ENCODE data around the gene GTF3C2. TPM values are rescaled to one million over a fixed set of nuclear protein-coding genes. Genes with fewer than 3 reads are reported as not detected.

The GTF3C2 gene
- total and polyA plus RNA-seq, 2 of the 13 experiments (the other 11 are each of a cell fraction or from before 2014, with no cell fraction given): 77.5 to 130 TPM

DNA sequence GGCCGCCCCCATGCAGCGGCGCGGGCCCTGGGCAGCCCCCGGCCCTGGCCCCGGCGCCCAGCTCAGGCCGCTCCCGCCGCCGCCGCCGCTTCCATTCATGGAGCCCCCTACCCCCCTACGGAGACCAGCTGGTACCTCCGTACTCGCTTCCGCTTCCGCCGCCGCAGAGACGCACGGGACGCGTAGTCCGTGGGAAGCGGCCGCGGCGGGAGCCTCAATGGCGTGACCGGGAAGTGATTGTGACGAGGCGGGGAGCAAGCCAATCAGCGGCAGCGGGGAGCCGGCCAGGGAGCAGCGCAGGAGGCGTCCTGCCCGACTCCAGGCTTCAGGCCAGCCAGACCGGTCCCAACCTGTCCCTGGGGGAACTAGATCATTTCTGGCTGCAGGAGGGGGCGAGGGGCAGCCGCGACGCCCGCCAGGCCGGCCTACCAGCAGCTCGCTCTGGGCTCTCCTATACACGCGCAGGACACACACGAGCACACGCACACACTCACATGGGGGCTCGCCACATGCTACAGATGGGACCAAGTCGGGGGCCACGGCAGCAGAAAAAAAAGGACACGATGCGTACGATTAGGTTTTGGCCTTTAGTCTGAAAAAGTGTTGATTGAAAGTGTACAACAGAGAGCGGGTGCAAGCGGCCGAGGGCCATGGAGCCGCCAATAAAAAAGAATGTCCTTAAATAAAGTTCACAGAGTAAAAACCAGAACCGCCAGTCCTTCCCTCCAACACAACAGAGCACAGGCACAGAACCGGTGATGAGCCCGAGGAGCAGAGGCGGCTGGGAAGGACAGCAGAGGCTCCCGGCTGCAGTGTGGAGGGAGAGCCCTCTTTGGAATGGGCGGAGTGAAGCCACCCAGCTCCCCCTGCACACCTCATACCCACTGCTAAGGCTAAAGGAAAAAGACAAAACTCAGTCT, 24.3 kb upstream of the GTF3C2 start, which contains the start of gene ZNF513 (continued):
- TF ChIP-seq, protein P1, sequence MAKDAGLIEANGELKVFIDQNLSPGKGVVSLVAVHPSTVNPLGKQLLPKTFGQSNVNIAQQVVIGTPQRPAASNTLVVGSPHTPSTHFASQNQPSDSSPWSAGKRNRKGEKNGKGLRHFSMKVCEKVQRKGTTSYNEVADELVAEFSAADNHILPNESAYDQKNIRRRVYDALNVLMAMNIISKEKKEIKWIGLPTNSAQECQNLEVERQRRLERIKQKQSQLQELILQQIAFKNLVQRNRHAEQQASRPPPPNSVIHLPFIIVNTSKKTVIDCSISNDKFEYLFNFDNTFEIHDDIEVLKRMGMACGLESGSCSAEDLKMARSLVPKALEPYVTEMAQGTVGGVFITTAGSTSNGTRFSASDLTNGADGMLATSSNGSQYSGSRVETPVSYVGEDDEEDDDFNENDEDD (CRISPR knock-in tag; IDR thresholded peaks at IDR 0.05; ENCODE audit: borderline replicate concordance): peak; percentile 49; the same call in 1 of the 2 replicates
- TF ChIP-seq KLF15 (CRISPR knock-in tag; IDR thresholded peaks at IDR 0.05; ENCODE audit: borderline replicate concordance) (no peak), CBX5 (CRISPR knock-in tag; IDR thresholded peaks at IDR 0.05; ENCODE audit: borderline replicate concordance) (0 out of 2 replicates have a peak, but pooled peaks have one; percentile 20), MEF2D (CRISPR knock-in tag; IDR thresholded peaks at IDR 0.05) (no peak), MED1 (CRISPR knock-in tag; IDR thresholded peaks at IDR 0.05) (no peak)
- TF ChIP-seq, protein P2, sequence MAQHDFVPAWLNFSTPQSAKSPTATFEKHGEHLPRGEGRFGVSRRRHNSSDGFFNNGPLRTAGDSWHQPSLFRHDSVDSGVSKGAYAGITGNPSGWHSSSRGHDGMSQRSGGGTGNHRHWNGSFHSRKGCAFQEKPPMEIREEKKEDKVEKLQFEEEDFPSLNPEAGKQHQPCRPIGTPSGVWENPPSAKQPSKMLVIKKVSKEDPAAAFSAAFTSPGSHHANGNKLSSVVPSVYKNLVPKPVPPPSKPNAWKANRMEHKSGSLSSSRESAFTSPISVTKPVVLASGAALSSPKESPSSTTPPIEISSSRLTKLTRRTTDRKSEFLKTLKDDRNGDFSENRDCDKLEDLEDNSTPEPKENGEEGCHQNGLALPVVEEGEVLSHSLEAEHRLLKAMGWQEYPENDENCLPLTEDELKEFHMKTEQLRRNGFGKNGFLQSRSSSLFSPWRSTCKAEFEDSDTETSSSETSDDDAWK (CRISPR knock-in tag; IDR thresholded peaks at IDR 0.05): no peak

DNA sequence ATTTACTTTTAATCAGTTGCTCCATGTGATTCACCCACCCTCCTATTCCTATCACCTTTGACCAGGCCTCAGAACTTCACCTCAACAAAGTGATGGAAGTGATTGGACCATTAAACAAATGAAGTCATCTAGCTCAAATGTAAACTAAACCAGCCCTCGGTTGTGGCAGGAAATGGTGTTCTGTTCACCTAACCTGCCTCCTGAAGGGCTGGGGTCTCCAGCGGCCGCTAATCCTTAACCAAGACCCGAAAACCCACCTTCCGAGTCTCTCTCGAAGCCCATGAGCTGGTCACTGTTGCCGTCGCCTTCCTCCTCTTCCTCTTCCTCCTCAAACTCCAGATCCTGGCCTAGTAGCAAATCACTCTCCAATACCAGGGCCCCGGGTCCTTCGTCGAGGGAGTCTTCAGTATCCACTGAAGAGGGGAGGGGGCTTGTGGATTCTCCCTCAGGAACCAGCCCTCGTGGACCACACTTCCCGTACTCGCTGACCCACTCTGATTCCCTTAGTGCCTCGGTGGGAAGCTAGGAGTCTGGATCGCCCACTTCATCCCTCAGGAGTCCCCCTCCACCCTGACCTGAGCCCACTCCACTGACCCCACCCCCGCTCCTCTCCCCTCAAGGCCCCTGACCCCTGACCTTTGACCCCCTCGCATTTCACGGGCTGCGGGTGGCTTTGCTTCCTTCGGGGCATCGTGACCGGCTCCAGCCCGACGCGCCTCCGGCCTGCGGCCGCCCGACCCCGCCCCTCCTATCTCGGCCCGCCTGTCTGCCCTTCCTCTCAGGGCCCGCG, 23.5 kb upstream of the GTF3C2 start:
- WGBS (ENCODE audit: low lambda C conversion rate): 48% methylated on average over 35 of the region's 35 CpGs
- H3K4me1 ChIP-seq (ENCODE audit: insufficient read depth, low read length): peaks cover 26% of the 10 kb centered on the region
- CTCF ChIA-PET (ENCODE audit: low intra/inter-chr PET ratio, low total read pairs): no interaction called here
- peaks cover 48 to 71% of the 10 kb centered on the region in 2 experiments for H3K36me3 ChIP-seq (replicated peaks in 1 of 2; ENCODE audit: control insufficient read depth in 1 of 2, insufficient read depth in 2 of 2, low read length in 2 of 2)
- H3K27ac ChIP-seq (ENCODE audit: extremely low read length, insufficient read depth, low read length): peak overlapping the region; percentile 85
- H3K9me3 ChIP-seq (ENCODE audit: low read length): no peaks in the 10 kb centered on the region
- no peaks in the 10 kb centered on the region for H3K27me3 ChIP-seq (ENCODE audit: control insufficient read depth in 1 of 2, insufficient read depth in 2 of 2, low read length in 2 of 2)
- FAIRE-seq (peak; percentile 88), DNase-seq (ENCODE audit: low spot score) (peak; percentile 81), ATAC-seq (peak; percentile 59)
- peaks cover 3% of the 10 kb centered on the region for H3K79me2 ChIP-seq (ENCODE audit: insufficient read depth, low read length)
- H3K9ac ChIP-seq (ENCODE audit: insufficient read depth, low read depth, low read length): peak overlapping the region; percentile 75
- POLR2A ChIA-PET: interaction anchor here (1.1 to 5.1 kb wide), 9 partner anchors 10 to 87 kb away, joined by 3 to 38 read pairs (median 11); partner anchors contain the start of genes EIF2B4, GTF3C2, MPV17 and NRBP1
- peak overlapping the region; percentile 50 to 75 (median 63) for H3K4me3 ChIP-seq (replicated peaks in 1 of 3; ENCODE audit: insufficient read depth in 1 of 3, low read depth in 2 of 3, low read length in 3 of 3)
- intact Hi-C loops (cut with micrococcal nuclease; ENCODE audit: unreplicated experiment): loop anchor here (10.0 kb wide), 1 partner anchor 125 kb away; no protein-coding TSS in a partner anchor
- TSS peak; percentile 33 for BruUV-seq (replicated peaks)
- H4K20me1 ChIP-seq (ENCODE audit: insufficient read depth, low read length): peaks cover 3% of the 10 kb centered on the region; the same call in 1 of the 2 replicates
- H3K4me2 ChIP-seq (ENCODE audit: low read depth, low read length): peak overlapping the region; percentile 90
- in situ Hi-C loops (cut with HindIII; ENCODE audit: extremely low pct_ligation_motif_present, low pct_unique_long_range_greater_than_20kb): no loop called here
- H2AFZ ChIP-seq (ENCODE audit: low read length): no peak overlapping the region
- TF ChIP-seq, protein P3, sequence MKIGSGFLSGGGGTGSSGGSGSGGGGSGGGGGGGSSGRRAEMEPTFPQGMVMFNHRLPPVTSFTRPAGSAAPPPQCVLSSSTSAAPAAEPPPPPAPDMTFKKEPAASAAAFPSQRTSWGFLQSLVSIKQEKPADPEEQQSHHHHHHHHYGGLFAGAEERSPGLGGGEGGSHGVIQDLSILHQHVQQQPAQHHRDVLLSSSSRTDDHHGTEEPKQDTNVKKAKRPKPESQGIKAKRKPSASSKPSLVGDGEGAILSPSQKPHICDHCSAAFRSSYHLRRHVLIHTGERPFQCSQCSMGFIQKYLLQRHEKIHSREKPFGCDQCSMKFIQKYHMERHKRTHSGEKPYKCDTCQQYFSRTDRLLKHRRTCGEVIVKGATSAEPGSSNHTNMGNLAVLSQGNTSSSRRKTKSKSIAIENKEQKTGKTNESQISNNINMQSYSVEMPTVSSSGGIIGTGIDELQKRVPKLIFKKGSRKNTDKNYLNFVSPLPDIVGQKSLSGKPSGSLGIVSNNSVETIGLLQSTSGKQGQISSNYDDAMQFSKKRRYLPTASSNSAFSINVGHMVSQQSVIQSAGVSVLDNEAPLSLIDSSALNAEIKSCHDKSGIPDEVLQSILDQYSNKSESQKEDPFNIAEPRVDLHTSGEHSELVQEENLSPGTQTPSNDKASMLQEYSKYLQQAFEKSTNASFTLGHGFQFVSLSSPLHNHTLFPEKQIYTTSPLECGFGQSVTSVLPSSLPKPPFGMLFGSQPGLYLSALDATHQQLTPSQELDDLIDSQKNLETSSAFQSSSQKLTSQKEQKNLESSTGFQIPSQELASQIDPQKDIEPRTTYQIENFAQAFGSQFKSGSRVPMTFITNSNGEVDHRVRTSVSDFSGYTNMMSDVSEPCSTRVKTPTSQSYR (CRISPR knock-in tag; IDR thresholded peaks at IDR 0.05; ENCODE audit: borderline replicate concordance): peak; percentile 18; the same call in 1 of the 2 replicates
- TF ChIP-seq SIN3B (IDR thresholded peaks at IDR 0.05; ENCODE audit: low read length): no peak
- peak; percentile 88 for TF ChIP-seq NR2F6 (IDR thresholded peaks at IDR 0.05)
- TF ChIP-seq NR2F6 (CRISPR knock-in tag; IDR thresholded peaks at IDR 0.05): peak; percentile 79
- TF ChIP-seq ZNF329 (CRISPR knock-in tag; IDR thresholded peaks at IDR 0.05; ENCODE audit: low read depth): no peak
- no peak; the same call in 1 of the 2 replicates for TF ChIP-seq BORCS8-MEF2B (CRISPR knock-in tag; IDR thresholded peaks at IDR 0.05)
- no peak for TF ChIP-seq KAT2B (IDR thresholded peaks at IDR 0.05; ENCODE audit: borderline replicate concordance, low read depth, low read length)
- TF ChIP-seq ZNF331 (CRISPR knock-in tag; IDR thresholded peaks at IDR 0.05): no peak
